GM12864 (cell line): ENCODE data around the gene CAPN11.

ENCODE experiments used
- DNase-seq: peaks from one replicate; pipeline ENCODE4 v3.0.0-alpha.2; 2011; ENCODE audit warnings: low read depth
- H3K4me3 ChIP-seq: 2 replicates; pipeline ENCODE4 v1.5.1; 2011; ENCODE audit warnings: mild to moderate bottlenecking, low read depth, low read length, control low read depth
- TF ChIP-seq, protein P1 (sequence below): IDR thresholded peaks from 2 replicates; pipeline ENCODE4 v1.5.1; 2011; ENCODE audit warnings: low read depth, mild to moderate bottlenecking, moderate library complexity, low read length, control low read depth, inconsistent platforms; ENCODE audit errors: missing control alignments

CAPN11 gene

GRCh38 chr6:44115866-44116265, 42.8 kb upstream of the CAPN11 start:
- no peak for DNase-seq
- TF ChIP-seq, protein P1, sequence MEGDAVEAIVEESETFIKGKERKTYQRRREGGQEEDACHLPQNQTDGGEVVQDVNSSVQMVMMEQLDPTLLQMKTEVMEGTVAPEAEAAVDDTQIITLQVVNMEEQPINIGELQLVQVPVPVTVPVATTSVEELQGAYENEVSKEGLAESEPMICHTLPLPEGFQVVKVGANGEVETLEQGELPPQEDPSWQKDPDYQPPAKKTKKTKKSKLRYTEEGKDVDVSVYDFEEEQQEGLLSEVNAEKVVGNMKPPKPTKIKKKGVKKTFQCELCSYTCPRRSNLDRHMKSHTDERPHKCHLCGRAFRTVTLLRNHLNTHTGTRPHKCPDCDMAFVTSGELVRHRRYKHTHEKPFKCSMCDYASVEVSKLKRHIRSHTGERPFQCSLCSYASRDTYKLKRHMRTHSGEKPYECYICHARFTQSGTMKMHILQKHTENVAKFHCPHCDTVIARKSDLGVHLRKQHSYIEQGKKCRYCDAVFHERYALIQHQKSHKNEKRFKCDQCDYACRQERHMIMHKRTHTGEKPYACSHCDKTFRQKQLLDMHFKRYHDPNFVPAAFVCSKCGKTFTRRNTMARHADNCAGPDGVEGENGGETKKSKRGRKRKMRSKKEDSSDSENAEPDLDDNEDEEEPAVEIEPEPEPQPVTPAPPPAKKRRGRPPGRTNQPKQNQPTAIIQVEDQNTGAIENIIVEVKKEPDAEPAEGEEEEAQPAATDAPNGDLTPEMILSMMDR = no peak
- H3K4me3 ChIP-seq = no peak overlapping the region

DNA sequence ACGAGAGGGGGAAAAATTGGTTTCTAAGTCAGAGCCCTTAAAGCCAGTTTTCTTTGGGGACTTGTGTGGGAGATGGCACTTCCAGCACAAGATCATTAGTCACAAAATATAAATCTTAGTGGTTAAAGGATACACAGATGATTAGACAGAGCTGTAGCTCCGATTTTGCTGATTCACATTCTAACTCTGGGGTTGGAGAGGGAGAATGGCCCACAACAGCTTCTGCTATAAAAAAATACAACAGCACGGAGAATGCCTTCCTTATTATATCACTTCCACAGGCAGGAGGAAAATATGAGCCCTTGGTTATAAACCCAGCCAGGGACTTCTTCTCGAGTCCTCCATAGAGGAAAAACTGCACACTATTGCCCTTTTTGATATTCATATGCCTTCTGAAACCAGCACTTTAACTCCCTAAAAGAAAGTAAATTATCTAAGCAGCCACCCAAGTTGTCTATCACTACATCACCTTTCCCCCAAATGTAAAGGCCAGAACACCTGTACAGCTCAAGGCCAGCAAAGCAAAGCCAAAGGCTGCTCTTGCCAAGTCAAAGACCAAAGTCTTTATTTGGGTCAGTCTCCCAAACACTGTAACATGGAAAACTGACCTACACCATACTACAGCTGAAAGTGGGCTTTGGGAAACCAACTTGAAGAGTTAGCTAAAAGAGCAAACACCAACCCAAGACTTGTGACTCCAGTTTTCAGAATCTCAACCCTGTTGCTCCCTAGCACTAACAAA, 41.8 kb upstream of the CAPN11 start:
- TF ChIP-seq, protein P1 = no peak
- no peak for DNase-seq
- no peak overlapping the region for H3K4me3 ChIP-seq

- TF ChIP-seq, protein P1 = no peak
- H3K4me3 ChIP-seq = no peak overlapping the region
- no peak for DNase-seq
Observed at GRCh38 chr6:44117397-44118128, 41.1 kb upstream of the CAPN11 start.

DNA sequence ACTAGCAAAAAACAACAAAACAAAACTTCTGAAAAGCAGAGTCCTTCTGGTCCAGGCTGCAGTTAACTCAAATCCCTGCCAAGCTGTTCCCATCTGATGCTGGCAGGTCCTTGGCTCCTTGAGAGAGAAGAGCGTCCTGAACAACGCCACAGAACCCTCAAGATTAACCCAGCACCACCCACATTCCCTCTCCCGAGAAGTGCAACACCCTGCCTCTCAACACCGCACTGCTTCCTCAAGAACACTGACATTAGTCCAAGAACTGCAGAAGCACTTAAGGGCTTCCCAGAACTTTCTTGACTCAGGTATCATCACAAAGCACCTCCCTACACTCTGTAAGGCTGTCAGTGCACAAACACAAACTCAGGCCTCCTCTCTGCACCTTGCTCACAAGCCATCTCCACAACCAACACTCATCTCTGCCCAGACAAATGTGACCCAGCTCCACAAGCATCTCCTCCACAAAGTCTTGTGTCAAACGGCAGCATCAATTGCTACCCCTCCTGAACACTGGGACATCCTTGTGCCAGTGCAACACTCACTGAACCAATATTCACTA, 38.8 kb upstream of the CAPN11 start:
- no peak for DNase-seq
- no peak overlapping the region for H3K4me3 ChIP-seq
- TF ChIP-seq, protein P1 = no peak

DNA sequence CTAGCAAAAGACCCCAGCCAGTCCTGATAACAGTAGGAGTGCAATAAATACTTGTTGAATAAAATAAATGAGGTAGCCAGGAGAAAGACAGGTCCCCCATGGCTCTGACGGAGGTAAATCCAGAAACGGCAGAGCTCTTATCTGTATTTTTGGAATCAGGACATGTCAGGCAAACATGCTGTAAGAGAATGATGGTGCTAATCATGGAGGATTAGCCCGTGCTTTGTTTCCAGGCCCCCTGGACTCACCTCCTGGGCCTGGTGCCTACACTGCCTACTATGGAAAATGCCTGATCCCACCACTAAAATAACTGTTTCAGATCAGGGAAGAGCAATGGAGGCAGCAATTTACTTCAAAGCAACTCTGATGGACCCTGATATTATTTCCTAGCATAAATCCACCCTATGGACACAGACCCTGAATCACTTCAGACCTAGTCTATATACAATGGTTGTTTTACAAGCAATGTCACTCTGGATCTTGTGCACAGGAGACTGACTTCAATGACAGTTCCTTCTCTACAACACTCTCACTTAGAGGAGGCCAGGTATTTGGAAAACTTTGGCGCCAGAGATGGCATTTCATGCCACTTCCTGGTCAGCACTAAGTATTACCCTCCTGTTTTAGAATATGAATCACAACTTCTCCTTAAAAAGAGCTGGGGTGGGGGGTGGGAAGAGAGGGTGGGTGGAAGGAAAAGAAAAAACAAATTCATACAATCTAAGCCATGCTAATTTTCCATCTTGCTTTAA, 37.8 kb upstream of the CAPN11 start:
- TF ChIP-seq, protein P1 = no peak

DNA sequence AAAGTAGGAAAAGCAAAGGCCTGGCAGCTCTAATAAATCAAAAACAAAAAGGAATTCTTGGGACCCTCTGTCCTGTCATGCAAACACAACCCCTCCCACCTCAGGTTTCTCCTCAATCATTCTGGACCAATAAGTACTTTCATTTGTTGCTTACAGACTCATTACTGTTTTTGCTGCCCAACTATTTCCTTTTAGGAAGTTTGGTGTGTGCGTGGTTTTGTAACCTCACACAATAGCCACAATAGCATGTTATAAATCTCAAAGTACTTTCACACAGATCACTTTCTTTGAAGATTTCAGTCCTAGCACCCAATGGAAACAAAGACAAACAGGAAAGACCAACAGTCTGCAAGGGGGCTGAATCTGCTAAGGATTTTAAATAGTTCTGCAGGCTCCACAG, 35.8 kb upstream of the CAPN11 start:
- TF ChIP-seq, protein P1 = no peak
- no peak for DNase-seq
- H3K4me3 ChIP-seq = no peak overlapping the region; the same call in 1 of the 2 replicates

More for the DNA sequence above, 37.8 kb upstream of the CAPN11 start:
- no peak overlapping the region for H3K4me3 ChIP-seq
- no peak for DNase-seq
